T1000 (cell line): ENCODE measurements around the gene ARFIP1.

Experiments used
- DNase-seq: peaks from one replicate; lab custom pipeline; 2025; ENCODE audit warnings: mixed read lengths; lab: John Stamatoyannopoulos, UW

ARFIP1 gene

GRCh38 chr4:152938237-152938947 is 158.6 kb downstream of the ARFIP1 start:
- no peak for DNase-seq

GRCh38 chr4:152939621-152940020 is 159.9 kb downstream of the ARFIP1 start:
- DNase-seq = no peak

GRCh38 chr4:152940461-152940860 is 160.7 kb downstream of the ARFIP1 start:
- DNase-seq = no peak

- DNase-seq = no peak
Measured at GRCh38 chr4:152941411-152941810, 161.7 kb downstream of the ARFIP1 start.

GRCh38 chr4:152942346-152942745 is 162.6 kb downstream of the ARFIP1 start:
- DNase-seq = no peak

- DNase-seq = no peak
Measured at GRCh38 chr4:152943672-152944071, 163.9 kb downstream of the ARFIP1 start.

- no peak for DNase-seq
Measured at GRCh38 chr4:152944666-152945320, 165.0 kb downstream of the ARFIP1 start.

- no peak for DNase-seq
Measured at GRCh38 chr4:152945639-152946038, 165.9 kb downstream of the ARFIP1 start.

- DNase-seq = no peak
Measured at GRCh38 chr4:152946446-152946845, 166.7 kb downstream of the ARFIP1 start.

GRCh38 chr4:152947311-152947710 is 167.6 kb downstream of the ARFIP1 start:
- DNase-seq = no peak

- DNase-seq = no peak
Measured at GRCh38 chr4:152949930-152950329, 170.2 kb downstream of the ARFIP1 start.

GRCh38 chr4:152950402-152951274 is 170.9 kb downstream of the ARFIP1 start:
- DNase-seq = no peak

- no peak for DNase-seq
Measured at GRCh38 chr4:152951348-152951747, 171.6 kb downstream of the ARFIP1 start.

- no peak for DNase-seq
Measured at GRCh38 chr4:152953514-152953913, 173.8 kb downstream of the ARFIP1 start.

- no peak for DNase-seq
Measured at GRCh38 chr4:152954741-152955140, 175.0 kb downstream of the ARFIP1 start.

- DNase-seq = no peak
Measured at GRCh38 chr4:152956147-152956546, 176.4 kb downstream of the ARFIP1 start.

- DNase-seq = no peak
Measured at GRCh38 chr4:152956650-152957436, 177.1 kb downstream of the ARFIP1 start.

GRCh38 chr4:152957437-152958171 is 177.8 kb downstream of the ARFIP1 start:
- DNase-seq = no peak

- DNase-seq = no peak
Measured at GRCh38 chr4:152959080-152959479, 179.3 kb downstream of the ARFIP1 start.

- DNase-seq = no peak
Measured at GRCh38 chr4:152960082-152960481, 180.3 kb downstream of the ARFIP1 start.
